GM12872 (cell line): ENCODE measurements around the gene CRHR1.

ENCODE experiments used
- TF ChIP-seq, protein P1 (sequence below): IDR thresholded peaks from 3 replicates; pipeline ENCODE4 v1.5.1; 2011; ENCODE audit warnings: low read depth, mild to moderate bottlenecking, low read length, moderate library complexity; ENCODE audit not compliant: insufficient read depth

The CRHR1 gene

DNA sequence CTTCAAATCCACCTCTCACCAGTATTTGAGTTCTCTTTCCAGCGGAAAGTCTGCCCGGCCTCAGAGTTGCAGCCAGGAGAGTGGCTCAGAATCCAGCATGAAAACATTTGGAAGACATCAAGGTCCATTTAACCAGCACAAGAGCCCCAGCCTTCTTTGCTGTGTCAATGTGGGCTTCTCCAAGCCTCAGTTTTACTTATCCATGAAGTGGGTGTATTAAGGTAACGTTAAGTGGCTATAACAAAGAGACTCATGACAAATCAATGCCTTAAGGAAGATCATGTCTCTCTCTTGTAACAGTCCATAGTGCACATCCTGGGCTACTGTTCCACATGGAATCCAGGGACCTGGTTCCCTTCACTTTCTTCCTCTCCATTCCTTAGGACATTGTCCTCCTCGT, 59.6 kb downstream of the CRHR1 start:
- TF ChIP-seq, protein P1, sequence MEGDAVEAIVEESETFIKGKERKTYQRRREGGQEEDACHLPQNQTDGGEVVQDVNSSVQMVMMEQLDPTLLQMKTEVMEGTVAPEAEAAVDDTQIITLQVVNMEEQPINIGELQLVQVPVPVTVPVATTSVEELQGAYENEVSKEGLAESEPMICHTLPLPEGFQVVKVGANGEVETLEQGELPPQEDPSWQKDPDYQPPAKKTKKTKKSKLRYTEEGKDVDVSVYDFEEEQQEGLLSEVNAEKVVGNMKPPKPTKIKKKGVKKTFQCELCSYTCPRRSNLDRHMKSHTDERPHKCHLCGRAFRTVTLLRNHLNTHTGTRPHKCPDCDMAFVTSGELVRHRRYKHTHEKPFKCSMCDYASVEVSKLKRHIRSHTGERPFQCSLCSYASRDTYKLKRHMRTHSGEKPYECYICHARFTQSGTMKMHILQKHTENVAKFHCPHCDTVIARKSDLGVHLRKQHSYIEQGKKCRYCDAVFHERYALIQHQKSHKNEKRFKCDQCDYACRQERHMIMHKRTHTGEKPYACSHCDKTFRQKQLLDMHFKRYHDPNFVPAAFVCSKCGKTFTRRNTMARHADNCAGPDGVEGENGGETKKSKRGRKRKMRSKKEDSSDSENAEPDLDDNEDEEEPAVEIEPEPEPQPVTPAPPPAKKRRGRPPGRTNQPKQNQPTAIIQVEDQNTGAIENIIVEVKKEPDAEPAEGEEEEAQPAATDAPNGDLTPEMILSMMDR, result no peak

DNA sequence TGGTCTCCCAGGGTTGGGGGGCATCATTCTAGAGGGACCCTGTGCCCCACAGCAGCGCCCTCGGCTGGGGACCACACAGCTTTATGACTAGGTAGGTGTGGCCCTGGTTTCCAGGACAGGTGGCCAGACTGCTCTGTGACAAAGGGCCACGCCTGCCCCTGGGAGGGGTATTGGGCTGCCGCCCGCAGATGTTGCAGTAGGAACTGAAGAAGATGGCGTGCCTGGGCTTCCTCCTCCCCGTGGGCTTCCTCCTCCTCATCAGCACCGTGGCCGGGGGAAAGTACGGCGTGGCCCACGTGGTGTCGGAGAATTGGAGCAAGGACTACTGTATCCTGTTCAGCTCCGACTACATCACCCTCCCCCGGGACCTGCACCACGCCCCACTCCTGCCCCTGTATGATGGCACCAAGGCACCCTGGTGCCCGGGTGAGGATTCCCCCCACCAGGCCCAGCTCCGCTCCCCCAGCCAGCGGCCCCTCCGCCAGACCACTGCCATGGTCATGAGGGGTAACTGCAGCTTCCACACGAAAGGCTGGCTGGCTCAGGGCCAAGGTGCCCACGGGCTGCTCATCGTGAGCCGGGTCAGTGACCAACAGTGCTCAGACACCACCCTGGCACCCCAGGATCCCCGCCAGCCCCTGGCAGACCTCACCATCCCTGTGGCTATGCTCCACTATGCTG, 60.7 kb downstream of the CRHR1 start, which contains the start of gene SPPL2C:
Gene SPPL2C (plus strand): TSS at position 187 of the 681 bp plus-strand sequence. CDS start 26 bp downstream, at position 213.
- TF ChIP-seq, protein P1, result no peak

DNA sequence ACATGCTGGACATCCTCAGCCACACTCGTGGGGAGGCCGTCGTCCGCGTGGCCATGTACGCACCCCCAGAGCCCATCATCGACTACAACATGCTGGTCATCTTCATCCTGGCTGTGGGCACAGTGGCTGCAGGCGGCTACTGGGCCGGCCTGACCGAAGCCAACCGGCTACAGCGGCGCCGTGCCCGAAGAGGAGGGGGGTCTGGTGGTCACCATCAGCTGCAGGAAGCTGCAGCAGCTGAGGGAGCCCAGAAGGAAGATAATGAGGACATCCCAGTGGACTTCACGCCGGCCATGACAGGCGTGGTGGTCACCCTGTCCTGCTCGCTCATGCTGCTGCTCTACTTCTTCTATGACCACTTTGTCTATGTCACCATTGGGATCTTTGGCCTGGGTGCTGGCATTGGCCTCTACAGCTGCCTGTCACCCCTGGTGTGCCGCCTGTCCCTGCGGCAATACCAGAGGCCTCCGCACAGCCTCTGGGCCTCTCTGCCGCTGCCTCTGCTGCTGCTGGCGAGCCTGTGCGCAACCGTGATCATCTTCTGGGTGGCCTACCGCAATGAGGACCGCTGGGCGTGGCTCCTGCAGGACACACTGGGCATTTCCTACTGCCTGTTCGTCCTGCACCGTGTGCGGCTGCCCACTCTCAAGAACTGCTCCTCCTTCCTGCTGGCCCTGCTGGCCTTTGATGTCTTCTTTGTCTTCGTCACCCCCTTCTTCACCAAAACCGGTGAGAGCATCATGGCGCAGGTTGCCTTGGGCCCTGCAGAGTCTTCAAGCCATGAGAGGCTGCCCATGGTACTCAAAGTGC, 61.5 kb downstream of the CRHR1 start:
- TF ChIP-seq, protein P1, result no peak

DNA sequence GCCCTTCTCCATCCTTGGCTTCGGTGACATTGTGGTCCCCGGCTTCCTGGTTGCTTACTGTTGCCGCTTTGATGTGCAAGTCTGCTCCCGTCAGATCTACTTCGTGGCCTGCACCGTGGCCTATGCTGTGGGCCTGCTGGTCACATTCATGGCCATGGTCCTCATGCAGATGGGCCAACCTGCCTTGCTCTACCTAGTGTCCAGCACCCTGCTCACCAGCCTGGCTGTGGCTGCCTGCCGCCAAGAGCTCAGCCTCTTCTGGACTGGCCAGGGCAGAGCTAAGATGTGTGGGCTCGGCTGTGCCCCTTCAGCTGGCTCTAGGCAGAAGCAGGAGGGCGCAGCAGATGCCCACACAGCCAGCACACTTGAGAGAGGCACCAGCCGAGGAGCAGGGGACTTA, 62.1 kb downstream of the CRHR1 start:
- TF ChIP-seq, protein P1, result no peak

DNA sequence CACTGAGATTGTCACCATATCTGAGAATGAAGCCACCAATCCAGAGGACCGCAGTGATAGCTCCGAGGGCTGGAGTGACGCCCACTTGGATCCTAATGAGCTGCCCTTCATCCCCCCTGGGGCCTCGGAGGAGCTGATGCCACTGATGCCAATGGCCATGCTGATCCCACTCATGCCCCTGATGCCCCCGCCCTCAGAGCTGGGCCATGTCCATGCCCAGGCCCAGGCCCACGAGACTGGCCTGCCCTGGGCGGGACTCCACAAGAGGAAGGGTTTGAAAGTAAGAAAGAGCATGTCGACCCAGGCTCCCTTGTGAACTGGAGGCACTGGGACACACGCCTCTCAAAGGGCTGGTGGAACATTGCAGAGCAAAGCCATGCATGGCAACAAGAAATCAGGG, 62.5 kb downstream of the CRHR1 start:
- TF ChIP-seq, protein P1, result no peak

DNA sequence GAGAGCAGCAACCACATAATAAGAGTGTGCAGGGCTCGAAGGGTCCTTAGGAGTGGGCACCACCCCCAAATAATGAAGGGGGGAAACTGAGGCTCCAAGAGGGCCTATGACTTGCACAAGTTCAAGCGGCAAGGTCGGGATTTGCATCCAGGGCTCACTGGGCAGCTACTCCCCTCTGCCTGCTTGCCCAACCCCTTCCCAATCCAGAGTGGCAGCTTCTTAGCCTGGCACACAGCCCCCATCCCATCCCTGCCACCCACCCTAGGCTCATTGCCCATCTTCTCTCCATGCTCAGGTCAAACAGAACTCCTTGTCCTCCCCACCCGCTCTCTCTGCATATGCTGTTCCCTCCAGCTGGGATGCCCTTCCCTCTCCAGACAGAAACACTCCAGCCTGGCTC, 63.0 kb downstream of the CRHR1 start:
- TF ChIP-seq, protein P1, result no peak

DNA sequence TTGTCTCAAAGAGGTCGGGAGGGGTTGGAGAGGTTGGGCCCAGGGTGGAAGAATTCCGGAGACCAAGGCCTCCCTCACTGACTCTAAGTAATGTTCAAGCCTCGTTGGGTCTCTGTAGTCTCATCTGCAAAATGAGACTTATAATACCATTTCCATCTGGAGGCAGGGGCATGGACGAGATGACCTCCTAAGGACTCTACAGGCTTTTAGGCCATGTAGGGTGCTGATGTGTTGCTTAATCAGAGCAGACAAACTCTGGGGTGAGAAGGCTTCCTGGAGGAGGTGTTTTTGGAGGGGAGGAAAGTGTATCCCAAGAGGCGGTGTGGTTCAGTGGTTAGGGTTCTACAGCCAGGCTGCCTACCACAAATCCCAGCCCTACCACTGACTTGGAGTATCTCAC, 63.6 kb downstream of the CRHR1 start:
- TF ChIP-seq, protein P1, result no peak
